ENCODE measurements around the gene PPP4R2.
A peak's percentile ranks its signal among the peaks of the same experiment; 100 is the strongest.

Gene PPP4R2

GRCh38 chr3:73071952-73072351 lies 75.3 kb downstream of the PPP4R2 start:
- no peak for TF ChIP-seq CTCF (IDR thresholded peaks at IDR 0.05; ENCODE audit: insufficient read depth, low read depth, low read length, missing control alignments)
- no peak for DNase-seq (ENCODE audit: low read depth)
- no peak overlapping the region for H3K4me3 ChIP-seq (ENCODE audit: low read length)

GRCh38 chr3:73072634-73073033 lies 76.0 kb downstream of the PPP4R2 start:
- TF ChIP-seq CTCF (IDR thresholded peaks at IDR 0.05; ENCODE audit: insufficient read depth, low read depth, low read length, missing control alignments): no peak
- DNase-seq (ENCODE audit: low read depth): no peak
- H3K4me3 ChIP-seq (ENCODE audit: low read length): no peak overlapping the region

GRCh38 chr3:73073091-73073707 lies 76.6 kb downstream of the PPP4R2 start:
- TF ChIP-seq CTCF (IDR thresholded peaks at IDR 0.05; ENCODE audit: insufficient read depth, low read depth, low read length, missing control alignments): no peak

GRCh38 chr3:73074781-73075180 lies 78.2 kb downstream of the PPP4R2 start:
- no peak overlapping the region for H3K4me3 ChIP-seq (ENCODE audit: low read length)
- no peak for DNase-seq (ENCODE audit: low read depth)
- no peak for TF ChIP-seq CTCF (IDR thresholded peaks at IDR 0.05; ENCODE audit: insufficient read depth, low read depth, low read length, missing control alignments)

More at GRCh38 chr3:73073091-73073707, 76.6 kb downstream of the PPP4R2 start:
- DNase-seq (ENCODE audit: low read depth): no peak
- no peak overlapping the region for H3K4me3 ChIP-seq (ENCODE audit: low read length)

- no peak overlapping the region for H3K4me3 ChIP-seq (ENCODE audit: low read length)
- peak; percentile 31 for DNase-seq (ENCODE audit: low read depth)
- TF ChIP-seq CTCF (IDR thresholded peaks at IDR 0.05; ENCODE audit: insufficient read depth, low read depth, low read length, missing control alignments): no peak
Observed at GRCh38 chr3:73080216-73080966, 83.8 kb downstream of the PPP4R2 start.

GRCh38 chr3:73081140-73081539 lies 84.5 kb downstream of the PPP4R2 start:
- no peak for TF ChIP-seq CTCF (IDR thresholded peaks at IDR 0.05; ENCODE audit: insufficient read depth, low read depth, low read length, missing control alignments)
- no peak for DNase-seq (ENCODE audit: low read depth)
- H3K4me3 ChIP-seq (ENCODE audit: low read length): no peak overlapping the region

Data from epithelial cell of esophagus (primary cell).